SK-N-SH (cell line): Measurements from ENCODE around the gene MCM10. TPM values are rescaled to one million over a fixed set of nuclear protein-coding genes. Genes with fewer than 3 reads are reported as not detected.

Experiments
- CTCF ChIA-PET: fragments of 300-600, 350-600 bp; formaldehyde crosslinking; extraction: SDS; loops from one replicate; lab custom pipeline; 2021; lab: Yijun Ruan, JAX
- POLR2A ChIA-PET: fragments of 350-600 bp; sonication (Branson Sonifier 250); formaldehyde crosslinking; extraction: SDS; loops from one replicate; lab custom pipeline; 2020; ENCODE audit warnings: antibody characterized with exemption, inconsistent platforms; lab: Yijun Ruan, JAX
- DNase-seq: peaks from one replicate; pipeline ENCODE4 v3.0.0; 2012
- H2AFZ ChIP-seq: fragments of 200-600 bp; sonication (generic); 2 replicates; pipeline ENCODE4 v1.8.1; 2016; ENCODE audit warnings: antibody characterized with exemption, mild to moderate bottlenecking, low read depth
- H3F3A ChIP-seq: fragments of 200-600 bp; sonication (generic); replicated peaks from 2 replicates; pipeline ENCODE3; 2016; ENCODE audit warnings: antibody characterized with exemption, mild to moderate bottlenecking; ENCODE audit not compliant: insufficient read depth
- H3K27ac ChIP-seq, 2 experiments: fragments of 200-500 bp in 1 of 2; fragments of 200-600 bp in 1 of 2; sonication (Bioruptor generic) in 1 of 2; sonication (generic), shearing (Covaris generic) in 1 of 2; 2 replicates each; pipeline versions ENCODE4 v1.5.1 to v1.6.1; 2014 to 2016; ENCODE audit warnings: low read depth in 2 of 2, inconsistent platforms in 1 of 2, low read length in 1 of 2, mild to moderate bottlenecking in 1 of 2, mixed read lengths in 1 of 2
- H3K27me3 ChIP-seq: fragments of 200-600 bp; sonication (generic), shearing (Covaris generic); 2 replicates; pipeline ENCODE4 v1.6.1; 2016; ENCODE audit warnings: mixed run types; ENCODE audit not compliant: insufficient read depth
- H3K36me3 ChIP-seq, 2 experiments: fragments of 200-500 bp in 1 of 2; fragments of 200-600 bp in 1 of 2; sonication (Bioruptor generic) in 1 of 2; sonication (generic) in 1 of 2; replicated peaks in 1 of 2; 2 replicates each; pipeline versions ENCODE3 to v1.5.1; 2014 to 2016; ENCODE audit warnings: low read length in 1 of 2, mild to moderate bottlenecking in 1 of 2; ENCODE audit not compliant: insufficient read depth in 2 of 2, control insufficient read depth in 1 of 2
- H3K4me1 ChIP-seq, 2 experiments: fragments of 200-500 bp in 1 of 2; fragments of 200-600 bp in 1 of 2; sonication (Bioruptor generic) in 1 of 2; sonication (generic), shearing (Covaris generic) in 1 of 2; 2 replicates each; pipeline versions ENCODE4 v1.5.1 to v1.6.1; 2014 to 2016; ENCODE audit warnings: low read depth in 1 of 2, low read length in 1 of 2, mixed run types in 1 of 2; ENCODE audit not compliant: insufficient read depth in 2 of 2, control insufficient read depth in 1 of 2
- H3K4me2 ChIP-seq: fragments of 200-600 bp; sonication (generic), shearing (Covaris generic); 2 replicates; pipeline ENCODE4 v1.6.1; 2017; ENCODE audit warnings: mixed run types
- H3K4me3 ChIP-seq, 2 experiments: fragments of 200-500 bp in 1 of 2; fragments of 200-600 bp in 1 of 2; sonication (Bioruptor generic) in 1 of 2; sonication (generic), shearing (Covaris generic) in 1 of 2; 2 replicates each; pipeline versions ENCODE4 v1.5.1 to v1.8.1; 2014 to 2016; ENCODE audit warnings: low read depth in 2 of 2, inconsistent platforms in 1 of 2, low read length in 1 of 2, mild to moderate bottlenecking in 1 of 2, mixed read lengths in 1 of 2, moderate library complexity in 1 of 2
- H3K79me2 ChIP-seq: fragments of 200-600 bp; sonication (generic); 2 replicates; pipeline ENCODE4 v1.8.1; 2017; ENCODE audit warnings: mild to moderate bottlenecking; ENCODE audit not compliant: insufficient read depth
- H3K9ac ChIP-seq: fragments of 200-600 bp; sonication (generic); 2 replicates; pipeline ENCODE4 v1.6.1; 2017; ENCODE audit warnings: mixed run types
- H3K9me2 ChIP-seq: fragments of 200-600 bp; sonication (generic); 2 replicates; pipeline ENCODE4 v1.6.1; 2017; ENCODE audit warnings: mixed run types
- H3K9me3 ChIP-seq: fragments of 200-600 bp; sonication (generic); 2 replicates; pipeline ENCODE4 v1.6.1; 2017; ENCODE audit warnings: mixed run types, mild to moderate bottlenecking, moderate library complexity
- H4K20me1 ChIP-seq: fragments of 200-600 bp; sonication (generic); 2 replicates; pipeline ENCODE4 v1.6.1; 2017; ENCODE audit warnings: mild to moderate bottlenecking, mixed run types; ENCODE audit not compliant: insufficient read depth
- ELF1 ChIP-seq: IDR thresholded peaks from 2 replicates; pipeline ENCODE4 v1.4.0; 2012
- EP300 ChIP-seq, 2 experiments: IDR thresholded peaks; 2 replicates each; pipeline versions ENCODE4 v1.4.0 to v1.6.1; 2012; ENCODE audit warnings: borderline replicate concordance in 1 of 2, low read depth in 1 of 2, low read length in 1 of 2
- FOXJ3 ChIP-seq: sonication (generic); formaldehyde crosslinking; IDR thresholded peaks from 2 replicates; pipeline ENCODE4 v1.5.1; 2020; ENCODE audit warnings: mild to moderate bottlenecking, missing genetic modification reagents
- IRF3 ChIP-seq: fragments of 150-350 bp; IDR thresholded peaks from 2 replicates; pipeline ENCODE4 v1.6.1; 2016; ENCODE audit warnings: mild to moderate bottlenecking, low read depth, low read length
- MXI1 ChIP-seq: IDR thresholded peaks from 2 replicates; pipeline ENCODE4 v1.6.1; 2012; ENCODE audit warnings: mild to moderate bottlenecking, low read depth, low read length, improper control_type of control experiment
- RAD21 ChIP-seq: IDR thresholded peaks from 2 replicates; pipeline ENCODE4 v1.6.1; 2012; ENCODE audit warnings: mild to moderate bottlenecking, low read length
- RXRA ChIP-seq: IDR thresholded peaks from 2 replicates; pipeline ENCODE4 v1.4.0; 2012; ENCODE audit warnings: low read depth, mild to moderate bottlenecking, borderline replicate concordance
- TAF1 ChIP-seq: IDR thresholded peaks from 2 replicates; pipeline ENCODE4 v1.6.1; 2012; ENCODE audit warnings: low read depth, mild to moderate bottlenecking, low read length, moderate library complexity, borderline replicate concordance
- WGBS: methylation state at CpG from one replicate; pipeline ENCODE4 v1.1.6; 2017; ENCODE audit warnings: low lambda C conversion rate; 5-methylcytosine and 5-hydroxymethylcytosine counted together
- polyA plus RNA-seq, 3 experiments: library from polyadenylated mRNA; depleted of rRNA; stranded (reverse); fragments of >200 nt; gene quantifications; 2 replicates each; pipeline ENCODE4 v1.2.3, GENCODE V29; 2012
- TF ChIP-seq, protein P1 (sequence below): IDR thresholded peaks from 2 replicates; pipeline ENCODE4 v1.4.0; 2012; ENCODE audit warnings: low read depth, borderline replicate concordance

The MCM10 gene
- polyA plus RNA-seq, 1 of the 3 experiments (the other 2 are of a cell fraction), result 5.1 TPM

- Histone ChIP-seq H3K4me3 (no peak overlapping the region), H3K27ac (no peak overlapping the region), H3K4me1 (peaks cover 0 to 9% of the 10 kb centered on the region in 2 experiments; a peak in 2 of 4 replicates), H3K27me3 (no peaks in the 10 kb centered on the region), H3K9ac (no peak overlapping the region), H3K9me2 (no peaks in the 10 kb centered on the region), H2AFZ (no peak overlapping the region), H4K20me1 (no peaks in the 10 kb centered on the region), H3K4me2 (no peak overlapping the region), H3K79me2 (peaks cover 17% of the 10 kb centered on the region; the same call in 1 of the 2 replicates), H3F3A (no peaks in the 10 kb centered on the region), H3K9me3 (no peaks in the 10 kb centered on the region), H3K36me3 (no peaks in the 10 kb centered on the region)
- TF ChIP-seq TAF1 (no peak), ELF1 (no peak), FOXJ3 (CRISPR knock-in tag) (no peak), EP300 (IDR thresholded peaks at IDR 0.05; ENCODE audit: borderline replicate concordance in 1 of 2, low read depth in 1 of 2, low read length in 1 of 2) (no peak)
- TF ChIP-seq, protein P1, sequence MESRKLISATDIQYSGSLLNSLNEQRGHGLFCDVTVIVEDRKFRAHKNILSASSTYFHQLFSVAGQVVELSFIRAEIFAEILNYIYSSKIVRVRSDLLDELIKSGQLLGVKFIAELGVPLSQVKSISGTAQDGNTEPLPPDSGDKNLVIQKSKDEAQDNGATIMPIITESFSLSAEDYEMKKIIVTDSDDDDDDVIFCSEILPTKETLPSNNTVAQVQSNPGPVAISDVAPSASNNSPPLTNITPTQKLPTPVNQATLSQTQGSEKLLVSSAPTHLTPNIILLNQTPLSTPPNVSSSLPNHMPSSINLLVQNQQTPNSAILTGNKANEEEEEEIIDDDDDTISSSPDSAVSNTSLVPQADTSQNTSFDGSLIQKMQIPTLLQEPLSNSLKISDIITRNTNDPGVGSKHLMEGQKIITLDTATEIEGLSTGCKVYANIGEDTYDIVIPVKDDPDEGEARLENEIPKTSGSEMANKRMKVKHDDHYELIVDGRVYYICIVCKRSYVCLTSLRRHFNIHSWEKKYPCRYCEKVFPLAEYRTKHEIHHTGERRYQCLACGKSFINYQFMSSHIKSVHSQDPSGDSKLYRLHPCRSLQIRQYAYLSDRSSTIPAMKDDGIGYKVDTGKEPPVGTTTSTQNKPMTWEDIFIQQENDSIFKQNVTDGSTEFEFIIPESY, result no peak
- CTCF ChIA-PET, result no interaction called here
- POLR2A ChIA-PET, result no interaction called here
- 93% methylated on average over 31 of the region's 32 CpGs for WGBS
- no peak for DNase-seq
These were observed 3.0 kb upstream of the MCM10 start for GRCh38 chr10:13158401-13158800.

DNA sequence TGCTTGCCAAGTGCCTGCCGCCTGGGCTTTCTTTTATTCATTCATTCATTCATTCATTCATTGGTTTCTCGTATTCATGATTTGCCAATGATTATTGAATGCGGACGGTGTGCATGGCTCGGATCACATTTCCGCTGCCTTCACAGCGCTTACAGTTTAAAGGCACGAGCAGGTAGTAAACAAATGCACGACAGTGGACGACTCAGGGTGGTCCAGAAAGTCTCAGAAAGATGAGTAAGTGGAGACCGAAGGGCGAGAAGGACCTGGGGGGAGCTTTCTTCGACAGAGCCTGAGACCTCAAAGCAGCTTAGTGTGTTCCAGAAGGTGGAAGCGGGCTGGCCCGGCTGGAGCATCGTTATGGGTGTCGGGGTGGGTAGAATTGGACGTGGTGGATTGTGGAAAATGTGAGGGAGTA lies 506 bp downstream of the MCM10 start:
- CTCF ChIA-PET, result interaction anchor here (0.5 to 4.8 kb wide), 16 partner anchors 8 to 1946 kb away, joined by 3 to 62 read pairs (median 3); partner anchors contain the start of gene PHYH
- no peak for TF ChIP-seq RXRA
- H4K20me1 ChIP-seq, result no peaks in the 10 kb centered on the region
- POLR2A ChIA-PET, result interaction anchor here (1.8 to 1.9 kb wide), 3 partner anchors 138 to 141 kb away, joined by 5 to 7 read pairs (median 6); partner anchors contain the start of gene PHYH
- peak overlapping the region; percentile 87 for H3K4me2 ChIP-seq
- no peaks in the 10 kb centered on the region for H3K9me3 ChIP-seq
- H3F3A ChIP-seq, result no peaks in the 10 kb centered on the region
- peaks cover 43% of the 10 kb centered on the region; the same call in 1 of the 2 replicates for H3K79me2 ChIP-seq
- H3K36me3 ChIP-seq, result peaks cover 0 to 7% of the 10 kb centered on the region in 2 experiments
- peak overlapping the region; percentile 77 for H2AFZ ChIP-seq
- no peaks in the 10 kb centered on the region for H3K9me2 ChIP-seq
- peak overlapping the region; percentile 73 to 74 for H3K4me3 ChIP-seq
- no peaks in the 10 kb centered on the region for H3K27me3 ChIP-seq
- WGBS, result 2% methylated on average over 18 of the region's 18 CpGs
- H3K4me1 ChIP-seq, result peaks cover 0 to 9% of the 10 kb centered on the region in 2 experiments; a peak in 2 of 4 replicates
- H3K27ac ChIP-seq, result no peak overlapping the region
- H3K9ac ChIP-seq, result peak overlapping the region; percentile 62; the same call in 1 of the 2 replicates
- DNase-seq, result peak; percentile 44

DNA sequence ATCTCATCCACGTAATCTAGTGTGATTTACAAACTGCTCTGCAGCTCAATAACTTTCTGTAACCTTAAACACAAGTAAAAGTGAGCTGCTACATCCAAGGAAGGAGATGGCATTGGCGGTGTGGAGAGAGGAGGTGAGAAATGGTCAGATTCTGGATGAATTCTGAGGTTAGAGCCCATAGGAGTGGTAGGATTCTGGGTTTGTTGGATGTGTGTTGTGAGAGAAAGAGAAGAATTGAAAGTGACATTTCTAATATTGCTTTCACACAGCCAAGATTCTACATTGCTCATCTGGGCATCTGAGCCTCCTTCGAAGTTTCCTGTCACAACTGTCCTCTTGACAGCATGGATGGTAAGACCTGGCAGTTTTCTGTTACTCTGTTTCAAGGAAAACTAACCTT lies 2.5 kb downstream of the MCM10 start:
- no peaks in the 10 kb centered on the region for H4K20me1 ChIP-seq
- no peak overlapping the region for H3K27ac ChIP-seq
- no peak for DNase-seq
- H3K36me3 ChIP-seq, result peaks cover 0 to 7% of the 10 kb centered on the region in 2 experiments
- no peaks in the 10 kb centered on the region for H3K27me3 ChIP-seq
- 96% methylated on average over 3 of the region's 3 CpGs for WGBS
- H3K79me2 ChIP-seq, result peaks cover 43% of the 10 kb centered on the region; the same call in 1 of the 2 replicates
- CTCF ChIA-PET, result interaction anchor here (1.0 to 4.8 kb wide), 2 partner anchors 9 to 137 kb away, joined by 3 to 62 read pairs; partner anchors contain the start of gene PHYH
- no peaks in the 10 kb centered on the region for H3K9me2 ChIP-seq
- H3F3A ChIP-seq, result no peaks in the 10 kb centered on the region
- no peak for TF ChIP-seq MXI1
- TF ChIP-seq IRF3, result no peak
- no peak for TF ChIP-seq RAD21
- TF ChIP-seq, all 33 proteins: peak for 0
- POLR2A ChIA-PET, result no interaction called here
- no peak overlapping the region for H3K9ac ChIP-seq
- H3K4me2 ChIP-seq, result no peak overlapping the region
- H3K9me3 ChIP-seq, result no peaks in the 10 kb centered on the region
- H3K4me1 ChIP-seq, result peaks cover 0 to 9% of the 10 kb centered on the region in 2 experiments; a peak in 2 of 4 replicates
- no peak overlapping the region for H2AFZ ChIP-seq
- no peak overlapping the region for H3K4me3 ChIP-seq
